Measurements from ENCODE around the gene TECTB.

The TECTB gene

DNA sequence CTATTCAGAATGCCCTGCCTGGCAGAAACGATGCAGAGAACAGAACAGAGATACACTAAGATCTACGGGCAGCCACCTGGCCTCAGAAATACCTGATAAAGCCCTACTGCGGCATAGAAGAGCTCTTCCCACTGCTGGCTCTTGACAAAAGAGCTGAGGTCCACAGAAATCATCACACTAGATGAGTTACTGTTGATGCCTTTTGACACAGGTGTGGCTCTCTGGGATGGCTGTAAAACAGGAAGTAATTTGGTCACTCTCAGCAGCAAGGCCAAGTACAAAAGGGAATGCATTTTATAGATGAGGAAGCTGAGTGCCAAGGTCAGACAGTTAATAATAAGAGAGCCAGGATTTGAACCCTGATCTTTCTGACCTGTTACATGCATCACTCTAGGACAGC lies 55.8 kb downstream of the TECTB start:
- Histone ChIP-seq H3K79me2 (ENCODE audit: control insufficient read depth, low read length) (no peaks in the 10 kb centered on the region), H3K36me3 (ENCODE audit: control insufficient read depth, low read length) (no peaks in the 10 kb centered on the region), H3K4me2 (ENCODE audit: low read length) (no peak overlapping the region), H3K9me2 (replicated peaks; ENCODE audit: control insufficient read depth, low read length) (no peaks in the 10 kb centered on the region), H3K4me3 (ENCODE audit: low read length) (no peak overlapping the region), H3K27ac (ENCODE audit: low read depth, low read length) (no peak overlapping the region), H4K20me1 (ENCODE audit: control insufficient read depth, insufficient read depth, low read depth, low read length) (no peaks in the 10 kb centered on the region), H3K9me3 (ENCODE audit: control insufficient read depth, insufficient read depth, low read length) (no peaks in the 10 kb centered on the region), H3F3A (ENCODE audit: control insufficient read depth, insufficient read depth) (no peaks in the 10 kb centered on the region), H3K4me1 (ENCODE audit: control insufficient read depth, low read length) (no peaks in the 10 kb centered on the region), H3K27me3 (ENCODE audit: control insufficient read depth, low read length) (peaks cover 7% of the 10 kb centered on the region; the same call in 1 of the 2 replicates)
- TF ChIP-seq EZH2phosphoT487 (IDR thresholded peaks at IDR 0.05; ENCODE audit: borderline replicate concordance, low read length) (no peak), CTCF (IDR thresholded peaks at IDR 0.05; ENCODE audit: low read depth, low read length, poor library complexity, severe bottlenecking) (no peak)

- Histone ChIP-seq H4K20me1 (ENCODE audit: control insufficient read depth, insufficient read depth, low read depth, low read length) (no peaks in the 10 kb centered on the region), H3F3A (ENCODE audit: control insufficient read depth, insufficient read depth) (no peaks in the 10 kb centered on the region), H3K36me3 (ENCODE audit: control insufficient read depth, low read length) (no peaks in the 10 kb centered on the region), H3K4me3 (ENCODE audit: low read length) (no peak overlapping the region), H3K4me1 (ENCODE audit: control insufficient read depth, low read length) (no peaks in the 10 kb centered on the region), H3K9me2 (replicated peaks; ENCODE audit: control insufficient read depth, low read length) (no peaks in the 10 kb centered on the region), H3K27me3 (ENCODE audit: control insufficient read depth, low read length) (0 out of 2 replicates have a peak, but pooled peaks cover 4% of the 10 kb centered on the region), H3K4me2 (ENCODE audit: low read length) (no peak overlapping the region), H3K9me3 (ENCODE audit: control insufficient read depth, insufficient read depth, low read length) (no peaks in the 10 kb centered on the region), H3K27ac (ENCODE audit: low read depth, low read length) (no peak overlapping the region), H3K79me2 (ENCODE audit: control insufficient read depth, low read length) (no peaks in the 10 kb centered on the region)
- no peak for TF ChIP-seq CTCF (IDR thresholded peaks at IDR 0.05; ENCODE audit: low read depth, low read length, poor library complexity, severe bottlenecking)
Measured at GRCh38 chr10:112340601-112341000, 57.4 kb downstream of the TECTB start.

DNA sequence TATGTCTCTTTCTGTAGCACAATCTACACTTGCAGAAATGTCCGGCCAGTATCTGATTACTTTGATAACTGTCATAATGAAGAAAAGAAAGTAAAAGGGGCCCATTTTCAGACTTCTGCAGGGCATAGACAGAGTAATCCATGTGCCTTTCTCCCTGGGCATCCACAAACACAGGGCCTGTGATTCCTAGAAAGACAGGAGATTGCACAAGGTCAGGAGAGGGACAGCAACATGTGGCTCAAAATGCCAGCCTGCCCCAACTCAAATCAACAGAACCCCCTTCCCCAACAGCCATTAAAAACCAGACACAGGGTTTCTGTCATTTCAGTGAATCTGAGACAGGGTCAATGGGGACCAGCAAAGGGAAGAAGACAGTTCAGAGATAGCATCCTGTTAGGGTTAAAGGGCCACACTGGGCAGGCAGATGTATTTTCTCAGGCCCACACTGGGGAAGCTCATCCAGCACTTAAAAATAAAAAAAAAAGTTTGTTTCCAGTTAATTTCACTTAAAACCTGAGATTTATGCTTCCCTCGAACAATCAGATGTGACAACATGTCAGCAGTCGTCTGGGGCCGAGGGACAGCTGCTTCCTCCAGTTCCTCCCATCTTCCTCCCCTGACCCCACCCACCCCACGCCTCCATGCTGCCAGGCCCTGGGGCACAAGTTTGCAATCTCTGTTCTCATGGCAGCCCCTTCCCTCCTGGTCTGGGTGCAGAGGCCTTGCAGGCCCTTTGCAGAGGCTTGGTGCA lies 60.0 kb downstream of the TECTB start:
- Histone ChIP-seq H3K27me3 (ENCODE audit: control insufficient read depth, low read length) (no peaks in the 10 kb centered on the region), H3K27ac (ENCODE audit: low read depth, low read length) (no peak overlapping the region)
- TF ChIP-seq EZH2phosphoT487 (IDR thresholded peaks at IDR 0.05; ENCODE audit: borderline replicate concordance, low read length) = no peak
- no peak for TF ChIP-seq CTCF (IDR thresholded peaks at IDR 0.05; ENCODE audit: low read depth, low read length, poor library complexity, severe bottlenecking)

More for the DNA sequence above, 60.0 kb downstream of the TECTB start:
- H3K4me2 ChIP-seq (ENCODE audit: low read length) = no peak overlapping the region
- H4K20me1 ChIP-seq (ENCODE audit: control insufficient read depth, insufficient read depth, low read depth, low read length) = no peaks in the 10 kb centered on the region
- H3K9me3 ChIP-seq (ENCODE audit: control insufficient read depth, insufficient read depth, low read length) = no peaks in the 10 kb centered on the region
- H3K9me2 ChIP-seq (replicated peaks; ENCODE audit: control insufficient read depth, low read length) = no peaks in the 10 kb centered on the region
- H3K4me1 ChIP-seq (ENCODE audit: control insufficient read depth, low read length) = no peaks in the 10 kb centered on the region
- no peaks in the 10 kb centered on the region for H3K79me2 ChIP-seq (ENCODE audit: control insufficient read depth, low read length)
- H3K4me3 ChIP-seq (ENCODE audit: low read length) = no peak overlapping the region
- no peaks in the 10 kb centered on the region for H3K36me3 ChIP-seq (ENCODE audit: control insufficient read depth, low read length)
- H3F3A ChIP-seq (ENCODE audit: control insufficient read depth, insufficient read depth) = no peaks in the 10 kb centered on the region
